H1 (cell line): Measurements from ENCODE around the gene TEX264. TPM values are rescaled to one million over a fixed set of nuclear protein-coding genes. Genes with fewer than 3 reads are reported as not detected.

Experiments used
- CTCF ChIA-PET: fragments of 300-600 bp; sonication (Branson Sonifier 250); formaldehyde crosslinking; loops from one replicate; lab custom pipeline; 2021; ENCODE audit not compliant: partially characterized antibody; lab: Charles Lee
- POLR2A ChIA-PET: fragments of 300-600 bp; sonication (Branson Sonifier 250); formaldehyde crosslinking; loops from one replicate; lab custom pipeline; 2021; ENCODE audit warnings: inconsistent platforms; ENCODE audit not compliant: partially characterized antibody; lab: Charles Lee
- DNase-seq, 2 experiments: peaks; one replicate each; pipeline versions ENCODE4 v3.0.0 to v3.0.0-alpha.2; 2010 to 2022; ENCODE audit warnings: low spot score in 2 of 2, low read depth in 1 of 2, mixed read lengths in 1 of 2
- FAIRE-seq: peaks from 2 replicates; lab custom pipeline; 2011; peaks lifted over from hg19 to GRCh38; lab: Jason Lieb, UNC
- H2AFZ ChIP-seq: 2 replicates; pipeline ENCODE4 v1.8.1; 2012; ENCODE audit warnings: low read length, inconsistent platforms
- H2AK5ac ChIP-seq: 2 replicates; pipeline ENCODE4 v1.6.1; 2013; ENCODE audit warnings: low read depth, low read length
- H2BK120ac ChIP-seq: replicated peaks from 2 replicates; pipeline ENCODE3; 2013; ENCODE audit warnings: low read depth, low read length, inconsistent platforms
- H2BK12ac ChIP-seq: 2 replicates; pipeline ENCODE4 v1.6.1; 2013; ENCODE audit warnings: low read depth, low read length
- H2BK15ac ChIP-seq: 2 replicates; pipeline ENCODE4 v1.6.1; 2013; ENCODE audit warnings: low read length
- H2BK20ac ChIP-seq: 2 replicates; pipeline ENCODE4 v1.6.1; 2013; ENCODE audit warnings: low read length
- H2BK5ac ChIP-seq: 2 replicates; pipeline ENCODE4 v1.6.1; 2013; ENCODE audit warnings: low read depth, low read length
- H3K14ac ChIP-seq: 2 replicates; pipeline ENCODE4 v1.6.1; 2013; ENCODE audit warnings: inconsistent platforms; ENCODE audit not compliant: insufficient read length
- H3K18ac ChIP-seq: 2 replicates; pipeline ENCODE4 v1.6.1; 2013; ENCODE audit warnings: low read length; ENCODE audit errors: extremely low read depth
- H3K23ac ChIP-seq: 2 replicates; pipeline ENCODE4 v1.6.1; 2013; ENCODE audit warnings: inconsistent platforms; ENCODE audit not compliant: insufficient read length
- H3K23me2 ChIP-seq: 2 replicates; pipeline ENCODE4 v1.6.1; 2013; ENCODE audit warnings: low read depth, low read length
- H3K27ac ChIP-seq: 2 replicates; pipeline ENCODE4 v1.6.1; 2011; ENCODE audit warnings: low read depth, low read length, inconsistent platforms
- H3K27me3 ChIP-seq, 4 experiments: replicated peaks in 1 of 4; 1 replicate in 1 of 4; 2 replicates in 3 of 4; pipeline versions ENCODE4 v1.6.1 to v1.8.1; 2011 to 2013; ENCODE audit warnings: low read length in 3 of 4, mild to moderate bottlenecking in 3 of 4, inconsistent platforms in 2 of 4, mixed read lengths in 2 of 4, moderate library complexity in 1 of 4; ENCODE audit not compliant: control insufficient read depth in 3 of 4, insufficient read depth in 3 of 4; ENCODE audit errors: extremely low read depth in 1 of 4
- H3K36me3 ChIP-seq, 4 experiments: 2 replicates each; pipeline versions ENCODE4 v1.6.1 to v1.8.1; 2011 to 2013; ENCODE audit warnings: mild to moderate bottlenecking in 4 of 4, low read length in 3 of 4, moderate library complexity in 2 of 4, control low read depth in 1 of 4, inconsistent platforms in 1 of 4; ENCODE audit not compliant: insufficient read depth in 4 of 4, control insufficient read depth in 2 of 4
- H3K4ac ChIP-seq: replicated peaks from 2 replicates; pipeline ENCODE3; 2013; ENCODE audit warnings: low read length, low read depth, mixed read lengths, inconsistent platforms; ENCODE audit not compliant: insufficient read length
- H3K4me1 ChIP-seq, 4 experiments: replicated peaks in 1 of 4; 1 replicate in 1 of 4; 2 replicates in 3 of 4; pipeline versions ENCODE4 v1.6.1 to v1.8.1; 2011 to 2013; ENCODE audit warnings: low read length in 3 of 4, inconsistent platforms in 2 of 4, mixed read lengths in 1 of 4; ENCODE audit not compliant: insufficient read depth in 4 of 4, control insufficient read depth in 3 of 4
- H3K4me2 ChIP-seq, 2 experiments: 2 replicates each; pipeline versions ENCODE4 v1.6.1 to v1.8.1; 2011 to 2013; ENCODE audit warnings: low read depth in 2 of 2, low read length in 2 of 2, control low read depth in 1 of 2, inconsistent platforms in 1 of 2, mild to moderate bottlenecking in 1 of 2; ENCODE audit not compliant: insufficient read depth in 1 of 2
- H3K4me3 ChIP-seq, 4 experiments: fragments of 200-600, 300-600 bp in 1 of 4; sonication (generic), shearing (Covaris generic), sonication (Bioruptor Twin) in 1 of 4; 2 replicates each; pipeline versions ENCODE4 v1.5.1 to v1.8.1; 2011 to 2016; ENCODE audit warnings: low read length in 4 of 4, low read depth in 3 of 4, control low read depth in 2 of 4, inconsistent platforms in 2 of 4, mild to moderate bottlenecking in 2 of 4, mixed read lengths in 1 of 4, moderate library complexity in 1 of 4; ENCODE audit not compliant: insufficient read depth in 2 of 4; ENCODE audit errors: extremely low read depth in 1 of 4
- H3K56ac ChIP-seq: replicated peaks from 2 replicates; pipeline ENCODE3; 2013; ENCODE audit warnings: low read depth, mild to moderate bottlenecking, mixed read lengths, low read length, inconsistent platforms; ENCODE audit not compliant: insufficient read length
- H3K79me1 ChIP-seq: 2 replicates; pipeline ENCODE4 v1.6.1; 2013; ENCODE audit warnings: low read depth, low read length, control low read depth
- H3K79me2 ChIP-seq, 2 experiments: 2 replicates each; pipeline versions ENCODE4 v1.6.1 to v1.8.1; 2012 to 2013; ENCODE audit warnings: low read length in 2 of 2, mild to moderate bottlenecking in 2 of 2, inconsistent platforms in 1 of 2; ENCODE audit not compliant: insufficient read depth in 2 of 2, control insufficient read depth in 1 of 2
- H3K9ac ChIP-seq, 4 experiments: replicated peaks in 1 of 4; 1 replicate in 1 of 4; 2 replicates in 3 of 4; pipeline versions ENCODE4 v1.6.1 to v1.8.1; 2011 to 2013; ENCODE audit warnings: low read depth in 3 of 4, low read length in 3 of 4, control low read depth in 2 of 4, mild to moderate bottlenecking in 2 of 4, moderate library complexity in 2 of 4, inconsistent platforms in 1 of 4; ENCODE audit errors: extremely low read depth in 1 of 4
- H3K9me3 ChIP-seq, 2 experiments: 2 replicates each; pipeline versions ENCODE4 v1.6.1 to v1.8.1; 2012 to 2013; ENCODE audit warnings: mild to moderate bottlenecking in 2 of 2, moderate library complexity in 2 of 2, control low read depth in 1 of 2, inconsistent platforms in 1 of 2, low read depth in 1 of 2, low read length in 1 of 2, mixed read lengths in 1 of 2; ENCODE audit not compliant: insufficient read depth in 2 of 2
- H4K20me1 ChIP-seq, 2 experiments: replicated peaks in 1 of 2; 2 replicates each; pipeline versions ENCODE3 to v1.8.1; 2011 to 2013; ENCODE audit warnings: inconsistent platforms in 2 of 2, low read length in 2 of 2, mild to moderate bottlenecking in 1 of 2; ENCODE audit not compliant: insufficient read depth in 2 of 2, control insufficient read depth in 1 of 2
- H4K5ac ChIP-seq: 2 replicates; pipeline ENCODE4 v1.6.1; 2013; ENCODE audit warnings: low read length, low read depth, mixed read lengths, inconsistent platforms; ENCODE audit not compliant: insufficient read length
- H4K8ac ChIP-seq: 2 replicates; pipeline ENCODE4 v1.8.0; 2013; ENCODE audit warnings: mild to moderate bottlenecking, moderate library complexity, low read length, inconsistent platforms; ENCODE audit not compliant: insufficient read depth; ENCODE audit errors: extremely low read depth
- H4K91ac ChIP-seq: replicated peaks from 2 replicates; pipeline ENCODE3; 2013; ENCODE audit warnings: low read length, mixed read lengths, inconsistent platforms; ENCODE audit not compliant: insufficient read length
- CBX8 ChIP-seq: fragments of 300-800, 300-1000 bp; sonication (generic); IDR thresholded peaks from 2 replicates; pipeline ENCODE4 v1.7.1; 2016; ENCODE audit warnings: low read depth, low read length, borderline replicate concordance
- CEBPB ChIP-seq: IDR thresholded peaks from 2 replicates; pipeline ENCODE4 v1.6.1; 2012; ENCODE audit warnings: low read depth, low read length
- GABPA ChIP-seq: IDR thresholded peaks from 2 replicates; pipeline ENCODE4 v1.6.1; 2011; ENCODE audit warnings: mild to moderate bottlenecking, low read length, moderate library complexity, borderline replicate concordance; ENCODE audit not compliant: insufficient read depth
- MAFK ChIP-seq: IDR thresholded peaks from 2 replicates; pipeline ENCODE4 v1.6.1; 2012; ENCODE audit warnings: low read depth, mild to moderate bottlenecking, improper control_type of control experiment, low read length
- NANOG ChIP-seq: IDR thresholded peaks from 2 replicates; pipeline ENCODE4 v1.6.1; 2011; ENCODE audit warnings: low read length, low read depth, mild to moderate bottlenecking, inconsistent platforms; ENCODE audit not compliant: insufficient read depth, poor library complexity, severe bottlenecking
- NRF1 ChIP-seq: IDR thresholded peaks from 2 replicates; pipeline ENCODE4 v1.6.1; 2011; ENCODE audit warnings: mild to moderate bottlenecking, low read depth, low read length, improper control_type of control experiment
- PHF8 ChIP-seq: fragments of 200-600 bp; sonication (generic); conservative IDR thresholded peaks from 2 replicates; pipeline ENCODE4 v1.7.1; 2012; ENCODE audit warnings: low read depth, mild to moderate bottlenecking, inconsistent platforms, low read length, moderate library complexity
- POLR2A ChIP-seq, 2 experiments: IDR thresholded peaks; 1 replicate in 1 of 2; 2 replicates in 1 of 2; pipeline ENCODE4 v1.6.1; 2011; ENCODE audit warnings: low read depth in 2 of 2, low read length in 2 of 2, mild to moderate bottlenecking in 2 of 2; ENCODE audit errors: control extremely low read depth in 1 of 2
- RAD21 ChIP-seq, 2 experiments: IDR thresholded peaks in 1 of 2; conservative IDR thresholded peaks in 1 of 2; 2 replicates each; pipeline ENCODE4 v1.6.1; 2011; ENCODE audit warnings: low read depth in 2 of 2, low read length in 2 of 2, improper control_type of control experiment in 1 of 2, inconsistent platforms in 1 of 2, mild to moderate bottlenecking in 1 of 2, moderate library complexity in 1 of 2
- SIN3A ChIP-seq, 2 experiments: IDR thresholded peaks in 1 of 2; conservative IDR thresholded peaks in 1 of 2; 2 replicates each; pipeline ENCODE4 v1.6.1; 2011 to 2012; ENCODE audit warnings: low read length in 2 of 2, improper control_type of control experiment in 1 of 2, low read depth in 1 of 2, mild to moderate bottlenecking in 1 of 2
- SIRT6 ChIP-seq: IDR thresholded peaks from one replicate; pipeline ENCODE4 v1.7.1; 2012; ENCODE audit warnings: low read length, inconsistent platforms
- SP4 ChIP-seq: IDR thresholded peaks from 2 replicates; pipeline ENCODE4 v1.6.1; 2012; ENCODE audit warnings: low read length, inconsistent platforms
- TAF1 ChIP-seq: IDR thresholded peaks from 2 replicates; pipeline ENCODE4 v1.6.1; 2011; ENCODE audit warnings: mild to moderate bottlenecking, low read depth, low read length
- ZNF274 ChIP-seq: IDR thresholded peaks from 2 replicates; pipeline ENCODE4 v1.7.0; 2012; ENCODE audit warnings: low read length, borderline replicate concordance; ENCODE audit errors: extremely low read depth
- WGBS, 2 experiments: shearing (Covaris generic) in 1 of 2; methylation state at CpG; one replicate each; pipeline versions ENCODE4 v1.1.6 to v1.1.7; 2013 to 2015; ENCODE audit warnings: low lambda C conversion rate in 2 of 2, mixed read lengths in 2 of 2, inconsistent platforms in 1 of 2, low coverage in 1 of 2, missing lambda C conversion rate in 1 of 2; ENCODE audit not compliant: insufficient replicate concordance in 2 of 2, insufficient coverage in 1 of 2, insufficient read length in 1 of 2; ENCODE audit errors: extremely low coverage in 1 of 2, missing lambda C conversion rate in 1 of 2; 5-methylcytosine and 5-hydroxymethylcytosine counted together
- polyA plus RNA-seq, 7 experiments: library from polyadenylated mRNA; depleted of rRNA in 3 of 7; stranded (reverse) in 5 of 7; unstranded in 2 of 7; fragments of >200 nt in 5 of 7; fragments of 200-250 nt in 2 of 7; gene quantifications; 1 replicate in 5 of 7; 2 replicates in 1 of 7; 4 replicates in 1 of 7; pipeline versions ENCODE4 v1.2.1 to v1.2.3, GENCODE V29; 2011 to 2013; ENCODE audit warnings: missing spikeins in 2 of 7, mixed read lengths in 2 of 7
- total RNA-seq: library from RNA; stranded (reverse); fragmentation: NEBNext Ultra II Directional; extraction: Animal tissue kit (Norgen Biotek cat#: 25700); gene quantifications from 2 replicates; pipeline ENCODE4 v1.2.1, GENCODE V29; 2021

Gene TEX264
- total and polyA plus RNA-seq, 2 of the 8 experiments (the other 6 are each of a cell fraction or from before 2014, with no cell fraction given): 11.2 to 35.6 TPM

DNA sequence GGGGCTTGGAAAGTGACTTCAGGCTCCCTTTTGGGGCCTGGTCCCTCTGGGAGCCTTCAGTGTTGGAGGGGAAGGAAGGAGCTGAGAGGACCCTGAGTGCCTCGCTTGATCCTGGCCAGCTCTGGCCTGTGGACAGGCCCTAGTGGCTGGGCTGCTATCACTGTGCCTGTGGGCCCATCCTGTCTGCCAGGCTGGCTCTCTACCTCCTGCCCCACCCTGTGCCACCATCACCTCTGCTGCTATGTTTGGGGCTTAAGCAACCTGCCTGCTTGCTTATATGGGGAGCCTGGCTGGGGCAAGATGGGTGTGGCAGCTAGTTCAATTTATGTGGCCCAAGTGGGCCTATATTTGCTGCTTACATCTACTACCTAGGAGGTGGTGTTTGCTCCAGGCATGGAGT is 7.1 kb downstream of the TEX264 start:
- H2BK5ac ChIP-seq: no peak overlapping the region
- no peak overlapping the region for H2AFZ ChIP-seq
- no peak overlapping the region for H2BK12ac ChIP-seq
- H3K18ac ChIP-seq: no peak overlapping the region
- FAIRE-seq (no peak), DNase-seq (no peak)
- ChIA-PET CTCF (interaction anchor here (0.5 to 6.4 kb wide), 4 partner anchors 11 to 177 kb away, joined by 3 to 123 read pairs (median 44); partner anchors contain the start of genes DCAF1 and TEX264), POLR2A (no interaction called here)
- no peak overlapping the region for H2BK15ac ChIP-seq
- H4K20me1 ChIP-seq: no peaks in the 10 kb centered on the region
- no peak overlapping the region for H3K14ac ChIP-seq
- H3K9me3 ChIP-seq: no peaks in the 10 kb centered on the region
- H3K79me1 ChIP-seq: peaks cover 3% of the 10 kb centered on the region
- no peak overlapping the region for H2BK120ac ChIP-seq
- no peak overlapping the region for H3K4me3 ChIP-seq
- no peak overlapping the region for H4K91ac ChIP-seq
- no peak overlapping the region for H2AK5ac ChIP-seq
- no peak overlapping the region for H3K56ac ChIP-seq
- H3K23ac ChIP-seq: no peak overlapping the region
- WGBS, 2 experiments: 80% methylated on average over 1 of the region's 1 CpG; no CpG with 5 or more reads in 1 of the 2 experiments
- H3K36me3 ChIP-seq: no peaks in the 10 kb centered on the region
- H4K5ac ChIP-seq: no peak overlapping the region
- H3K9ac ChIP-seq: no peak overlapping the region
- H3K27ac ChIP-seq: no peak overlapping the region
- H3K4ac ChIP-seq: no peak overlapping the region
- 0 out of 2 replicates have a peak overlapping the region, but pooled peaks have one; percentile 32 for H2BK20ac ChIP-seq
- no peaks in the 10 kb centered on the region for H3K27me3 ChIP-seq
- peaks cover 0 to 9% (median 3%) of the 10 kb centered on the region in 4 experiments; a peak in 4 of 7 replicates for H3K4me1 ChIP-seq
- H3K4me2 ChIP-seq: no peak overlapping the region
- no peaks in the 10 kb centered on the region for H3K23me2 ChIP-seq
- no peaks in the 10 kb centered on the region for H3K79me2 ChIP-seq
- H4K8ac ChIP-seq: no peak overlapping the region
- no peak for TF ChIP-seq CEBPB
- TF ChIP-seq SIRT6: no peak
- no peak for TF ChIP-seq PHF8
- no peak for TF ChIP-seq POLR2A (IDR thresholded peaks at IDR 0.05; ENCODE audit: control extremely low read depth in 1 of 2, low read depth in 2 of 2, low read length in 2 of 2)
- TF ChIP-seq CBX8: no peak
- no peak for TF ChIP-seq RAD21 (IDR thresholded peaks at IDR 0.05 in 1 of 2, conservative IDR thresholded peaks at IDR 0.05 in 1 of 2; ENCODE audit: low read depth in 2 of 2, low read length in 2 of 2)
- TF ChIP-seq NRF1: no peak
- TF ChIP-seq ZNF274: no peak
- no peak for TF ChIP-seq SIN3A (conservative IDR thresholded peaks at IDR 0.05 in 1 of 2, IDR thresholded peaks at IDR 0.05 in 1 of 2; ENCODE audit: low read depth in 1 of 2, low read length in 2 of 2)
- TF ChIP-seq MAFK: no peak
- TF ChIP-seq TAF1: no peak
- TF ChIP-seq GABPA: no peak
- no peak for TF ChIP-seq SP4
- no peak for TF ChIP-seq NANOG
